ENCODE measurements around the gene FDX1. TPM values are rescaled to one million over a fixed set of nuclear protein-coding genes. Genes with fewer than 3 reads are reported as not detected.
A peak's percentile ranks its signal among the peaks of the same experiment; 100 is the strongest.

FDX1 gene
- total RNA-seq, 8 experiments from 2014 or later = 5.2 to 16.0 (median 8.7) TPM

GRCh38 chr11:110454609-110455008 is 24.9 kb downstream of the FDX1 start:
- no peak overlapping the region for H3K27ac ChIP-seq
- 13 to 100% (median 68%) methylated on average over 1 of the region's 1 CpG; no CpG with 5 or more reads in 4 of the 10 experiments for WGBS, 10 experiments
- ATAC-seq (replicated peaks in 6 of 8) = no peak
- in situ Hi-C loops (cut with MboI; ENCODE audit: low pct_unique_long_range_greater_than_20kb in 2 of 9, low sequenced_read_pairs in 9 of 9, unreplicated experiment in 9 of 9) = loop anchor here in 5 of 9 experiments (25.0 kb wide), 3 partner anchors 758 to 983 kb away; partner anchors contain the start of gene POU2AF2 (in 4 of the 5)
- H3K4me1 ChIP-seq (replicated peaks in 1 of 2) = no peaks in the 10 kb centered on the region
- H3K4me3 ChIP-seq = no peak overlapping the region

- in situ Hi-C loops (cut with MboI; ENCODE audit: low pct_unique_long_range_greater_than_20kb in 2 of 9, low sequenced_read_pairs in 9 of 9, unreplicated experiment in 9 of 9) = loop anchor here in 5 of 9 experiments (25.0 kb wide), 3 partner anchors 757 to 982 kb away; partner anchors contain the start of gene POU2AF2 (in 4 of the 5)
- no peaks in the 10 kb centered on the region for H3K4me1 ChIP-seq (replicated peaks in 1 of 2)
- H3K4me3 ChIP-seq = no peak overlapping the region
- no peak for ATAC-seq (replicated peaks in 6 of 8)
- whole genome bisulfite sequencing, 10 experiments = 63 to 95% (median 87%) methylated on average over 2 to 6 of the region's 6 CpGs; no CpG with 5 or more reads in 1 of the 10 experiments
- H3K27ac ChIP-seq = no peak overlapping the region
Observed at GRCh38 chr11:110455718-110456117, 26.0 kb downstream of the FDX1 start.

- Histone ChIP-seq H3K4me1 (replicated peaks in 1 of 2) (no peaks in the 10 kb centered on the region), H3K27ac (no peak overlapping the region), H3K4me3 (no peak overlapping the region)
- in situ Hi-C loops (cut with MboI; ENCODE audit: low pct_unique_long_range_greater_than_20kb in 2 of 9, low sequenced_read_pairs in 9 of 9, unreplicated experiment in 9 of 9) = loop anchor here in 5 of 9 experiments (25.0 kb wide), 3 partner anchors 749 to 974 kb away; partner anchors contain the start of gene POU2AF2 (in 4 of the 5)
- peak; percentile 76 to 99 (median 95) for ATAC-seq (replicated peaks in 6 of 8)
- WGBS, 10 experiments = 10 to 100% (median 52%) methylated on average over 1 to 6 of the region's 6 CpGs; no CpG with 5 or more reads in 3 of the 10 experiments
Observed at GRCh38 chr11:110463153-110463552, 33.4 kb downstream of the FDX1 start.

DNA sequence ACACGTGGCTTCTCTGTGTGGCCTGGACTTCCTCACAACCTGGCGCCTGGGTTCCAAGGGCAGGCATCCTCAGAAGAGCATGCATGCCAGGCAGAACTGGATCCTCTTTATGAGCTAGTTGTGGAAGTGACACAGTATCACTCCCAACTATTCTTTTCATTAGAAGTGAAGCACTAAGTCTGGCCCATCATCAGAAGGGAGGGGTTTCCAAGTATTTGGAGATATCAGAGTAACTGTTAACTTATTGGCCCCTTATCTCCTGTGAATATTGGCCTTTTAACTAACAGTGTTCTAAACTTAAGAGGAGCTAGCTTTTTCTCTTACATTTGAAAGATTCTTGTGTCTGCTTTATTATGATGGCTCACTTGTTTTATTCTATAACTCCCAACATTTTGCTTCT is 35.5 kb downstream of the FDX1 start:
- in situ Hi-C loops (cut with MboI; ENCODE audit: low pct_unique_long_range_greater_than_20kb in 2 of 9, low sequenced_read_pairs in 9 of 9, unreplicated experiment in 9 of 9) = loop anchor here in 5 of 9 experiments (25.0 kb wide), 3 partner anchors 747 to 972 kb away; partner anchors contain the start of gene POU2AF2 (in 4 of the 5)
- Histone ChIP-seq H3K27ac (no peak overlapping the region), H3K4me1 (replicated peaks in 1 of 2) (no peaks in the 10 kb centered on the region), H3K4me3 (no peak overlapping the region)
- no peak for ATAC-seq (replicated peaks in 6 of 8)
- WGBS, 10 experiments = 83 to 100% (median 100%) methylated on average over 1 to 2 of the region's 2 CpGs; no CpG with 5 or more reads in 5 of the 10 experiments

- Histone ChIP-seq H3K27ac (no peak overlapping the region), H3K4me1 (replicated peaks in 1 of 2) (no peaks in the 10 kb centered on the region), H3K4me3 (no peak overlapping the region)
- in situ Hi-C loops (cut with MboI; ENCODE audit: low pct_unique_long_range_greater_than_20kb in 2 of 9, low sequenced_read_pairs in 9 of 9, unreplicated experiment in 9 of 9) = loop anchor here in 5 of 9 experiments (25.0 kb wide), 3 partner anchors 745 to 970 kb away; partner anchors contain the start of gene POU2AF2 (in 4 of the 5)
- ATAC-seq (replicated peaks in 6 of 8) = no peak
- WGBS, 10 experiments = 85 to 100% (median 100%) methylated on average over 1 to 3 of the region's 3 CpGs; no CpG with 5 or more reads in 2 of the 10 experiments
Observed at GRCh38 chr11:110467556-110467955, 37.8 kb downstream of the FDX1 start.

- no peak overlapping the region for H3K4me3 ChIP-seq
- ATAC-seq (replicated peaks in 6 of 8) = no peak
- 89 to 100% (median 100%) methylated on average over 1 to 4 of the region's 4 CpGs for WGBS, 10 experiments
- H3K4me1 ChIP-seq (replicated peaks in 1 of 2) = no peaks in the 10 kb centered on the region
- H3K27ac ChIP-seq = no peak overlapping the region
- in situ Hi-C loops (cut with MboI; ENCODE audit: low pct_unique_long_range_greater_than_20kb in 2 of 9, low sequenced_read_pairs in 9 of 9, unreplicated experiment in 9 of 9) = loop anchor here in 5 of 9 experiments (25.0 kb wide), 3 partner anchors 744 to 969 kb away; partner anchors contain the start of gene POU2AF2 (in 4 of the 5)
Observed at GRCh38 chr11:110468121-110468520, 38.4 kb downstream of the FDX1 start.

DNA sequence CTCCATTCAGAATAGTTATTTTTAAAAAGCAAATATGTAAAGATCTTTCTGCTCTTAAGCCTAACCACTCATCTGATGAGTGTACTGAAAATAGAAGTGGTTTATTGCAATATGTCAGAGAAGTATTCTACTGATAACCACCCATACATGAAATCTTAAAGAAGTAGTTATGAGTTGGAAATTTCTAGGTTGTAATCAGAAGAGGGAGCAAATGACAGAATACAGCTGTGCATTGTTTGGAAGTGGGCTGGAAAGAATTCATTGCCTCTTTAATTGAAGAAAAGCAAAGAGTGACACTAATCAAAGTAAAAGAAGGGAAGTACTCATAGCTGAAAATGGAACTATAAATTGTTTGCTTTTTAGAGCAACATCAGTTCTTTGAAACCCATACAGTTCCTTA is 39.4 kb downstream of the FDX1 start:
- Histone ChIP-seq H3K4me3 (no peak overlapping the region), H3K27ac (no peak overlapping the region), H3K4me1 (replicated peaks in 1 of 2) (no peaks in the 10 kb centered on the region)
- in situ Hi-C loops (cut with MboI; ENCODE audit: low pct_unique_long_range_greater_than_20kb in 2 of 9, low sequenced_read_pairs in 9 of 9, unreplicated experiment in 9 of 9) = loop anchor here in 5 of 9 experiments (25.0 kb wide), 3 partner anchors 743 to 968 kb away; partner anchors contain the start of gene POU2AF2 (in 4 of the 5)
- ATAC-seq (replicated peaks in 6 of 8) = no peak

DNA sequence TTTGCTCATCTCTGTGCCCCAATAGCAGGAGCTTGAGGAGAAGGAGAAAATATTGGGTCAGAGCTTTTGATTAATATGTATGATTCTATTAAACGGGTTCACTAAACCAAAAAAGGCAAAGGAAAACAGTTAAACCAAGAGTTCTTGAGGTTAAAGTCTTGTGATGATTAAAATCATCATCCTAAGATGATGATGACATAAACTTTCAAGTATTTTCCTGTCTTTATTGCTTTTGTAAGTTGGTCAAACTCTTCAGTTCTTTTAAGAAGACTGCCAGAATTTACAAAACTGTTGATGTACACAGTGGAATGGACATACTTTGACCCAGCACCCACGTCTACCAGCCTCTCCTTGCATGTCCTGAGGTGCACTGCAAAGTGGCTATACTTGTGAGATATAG is 41.0 kb downstream of the FDX1 start:
- in situ Hi-C loops (cut with MboI; ENCODE audit: low pct_unique_long_range_greater_than_20kb in 2 of 9, low sequenced_read_pairs in 9 of 9, unreplicated experiment in 9 of 9) = loop anchor here in 5 of 9 experiments (25.0 kb wide), 3 partner anchors 742 to 967 kb away; partner anchors contain the start of gene POU2AF2 (in 4 of the 5)
- Histone ChIP-seq H3K4me3 (no peak overlapping the region), H3K4me1 (replicated peaks in 1 of 2) (no peaks in the 10 kb centered on the region), H3K27ac (no peak overlapping the region)
- 17 to 100% (median 88%) methylated on average over 1 to 2 of the region's 2 CpGs; no CpG with 5 or more reads in 2 of the 10 experiments for WGBS, 10 experiments
- no peak for ATAC-seq (replicated peaks in 6 of 8)

DNA sequence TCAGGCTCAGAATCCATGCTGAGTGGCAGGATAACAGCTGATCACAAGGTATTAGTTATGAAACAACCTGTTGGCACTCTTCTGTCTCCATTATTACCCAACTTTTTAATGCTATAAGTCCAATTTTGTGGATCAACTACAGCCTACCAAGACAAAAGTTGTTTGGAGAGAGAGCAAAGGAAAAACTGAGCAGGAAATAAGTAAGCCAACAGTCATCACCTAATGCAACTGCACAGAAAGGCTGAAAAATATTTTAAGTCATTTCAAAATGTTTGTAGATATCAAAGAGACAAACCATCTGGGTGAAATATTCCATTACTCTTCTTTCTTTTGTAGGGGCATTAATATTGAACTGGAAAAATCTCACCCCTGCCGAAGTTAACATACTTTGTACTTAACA is 41.6 kb downstream of the FDX1 start:
- no peak for ATAC-seq (replicated peaks in 6 of 8)
- in situ Hi-C loops (cut with MboI; ENCODE audit: low pct_unique_long_range_greater_than_20kb in 2 of 9, low sequenced_read_pairs in 9 of 9, unreplicated experiment in 9 of 9) = loop anchor here in 5 of 9 experiments (25.0 kb wide), 3 partner anchors 741 to 966 kb away; partner anchors contain the start of gene POU2AF2 (in 4 of the 5)
- H3K4me1 ChIP-seq (replicated peaks in 1 of 2) = no peaks in the 10 kb centered on the region
- WGBS, 10 experiments = 0 to 88% (median 80%) methylated on average over 1 of the region's 1 CpG; no CpG with 5 or more reads in 5 of the 10 experiments
- H3K4me3 ChIP-seq = no peak overlapping the region
- H3K27ac ChIP-seq = no peak overlapping the region

DNA sequence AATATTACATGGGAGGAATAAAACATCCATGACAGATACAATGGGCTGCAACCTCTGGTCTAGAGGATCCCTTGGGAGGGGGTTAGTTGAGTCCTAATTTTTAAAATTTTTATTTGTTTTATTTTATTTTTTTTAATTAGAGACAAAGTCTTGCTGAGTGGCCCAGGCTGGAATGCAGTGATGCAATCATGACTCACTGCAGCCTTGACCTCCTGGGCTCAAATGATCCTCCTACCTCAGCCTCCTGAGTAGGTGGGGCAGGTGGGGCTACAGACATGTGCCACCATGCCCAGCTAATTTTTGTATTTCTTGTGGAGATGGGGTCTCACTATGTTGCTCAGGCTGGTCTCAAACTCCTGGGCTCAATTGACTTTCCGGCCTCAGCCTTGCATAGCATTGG is 43.1 kb downstream of the FDX1 start:
- 80 to 100% (median 100%) methylated on average over 1 of the region's 1 CpG; no CpG with 5 or more reads in 6 of the 10 experiments for WGBS, 10 experiments
- Histone ChIP-seq H3K4me3 (no peak overlapping the region), H3K27ac (no peak overlapping the region), H3K4me1 (replicated peaks in 1 of 2) (no peaks in the 10 kb centered on the region)
- in situ Hi-C loops (cut with MboI; ENCODE audit: low pct_unique_long_range_greater_than_20kb in 2 of 9, low sequenced_read_pairs in 9 of 9, unreplicated experiment in 9 of 9) = loop anchor here in 5 of 9 experiments (25.0 kb wide), 3 partner anchors 739 to 964 kb away; partner anchors contain the start of gene POU2AF2 (in 4 of the 5)
- ATAC-seq (replicated peaks in 6 of 8) = no peak

DNA sequence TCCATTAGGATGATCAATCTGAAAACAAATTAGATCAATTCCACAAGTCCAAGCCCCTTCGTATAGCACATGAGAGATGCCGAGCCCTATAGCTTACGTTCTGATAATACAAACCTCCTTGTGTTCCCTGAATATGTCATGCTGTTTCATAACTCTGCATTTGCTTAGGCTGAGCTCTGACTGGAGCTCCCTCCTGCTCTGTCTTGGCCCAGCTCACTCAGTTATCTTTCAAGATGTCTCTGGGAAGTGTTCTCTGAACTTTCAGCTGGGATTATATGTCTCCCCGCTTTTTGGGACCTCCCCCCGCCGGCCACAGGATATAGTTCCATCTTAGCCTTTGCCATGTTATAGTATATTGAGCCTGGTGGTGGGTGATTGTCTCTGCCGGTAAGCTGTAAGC is 44.0 kb downstream of the FDX1 start:
- in situ Hi-C loops (cut with MboI; ENCODE audit: low pct_unique_long_range_greater_than_20kb in 2 of 9, low sequenced_read_pairs in 9 of 9, unreplicated experiment in 9 of 9) = loop anchor here in 5 of 9 experiments (25.0 kb wide), 3 partner anchors 739 to 964 kb away; partner anchors contain the start of gene POU2AF2 (in 4 of the 5)
- H3K27ac ChIP-seq = no peak overlapping the region
- ATAC-seq (replicated peaks in 6 of 8) = no peak
- no peak overlapping the region for H3K4me3 ChIP-seq
- WGBS, 10 experiments = 71 to 100% (median 89%) methylated on average over 2 to 7 of the region's 7 CpGs; no CpG with 5 or more reads in 2 of the 10 experiments
- no peaks in the 10 kb centered on the region for H3K4me1 ChIP-seq (replicated peaks in 1 of 2)

DNA sequence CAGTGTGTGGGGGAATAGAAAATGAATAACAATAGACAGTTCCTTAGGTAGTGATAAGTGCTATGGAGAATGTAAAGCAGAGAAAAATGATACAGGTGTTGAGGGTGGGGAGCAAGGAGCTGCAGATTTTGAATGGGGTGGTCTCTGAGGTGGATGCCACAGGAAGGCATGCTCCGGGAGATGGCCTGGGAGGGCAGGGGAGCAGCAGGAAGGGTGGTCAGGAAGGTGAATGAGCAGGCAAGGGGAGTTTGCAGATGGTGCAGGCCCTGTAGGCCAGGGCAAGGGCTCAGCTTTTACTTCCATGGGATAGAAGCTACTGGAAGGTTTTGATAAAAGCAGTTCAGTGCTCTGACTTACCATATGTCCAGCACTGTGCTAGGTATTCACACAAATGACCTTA is 44.8 kb downstream of the FDX1 start:
- Histone ChIP-seq H3K27ac (no peak overlapping the region), H3K4me1 (replicated peaks in 1 of 2) (no peaks in the 10 kb centered on the region), H3K4me3 (no peak overlapping the region)
- in situ Hi-C loops (cut with MboI; ENCODE audit: low pct_unique_long_range_greater_than_20kb in 2 of 9, low sequenced_read_pairs in 9 of 9, unreplicated experiment in 9 of 9) = loop anchor here in 5 of 9 experiments (25.0 kb wide), 3 partner anchors 738 to 963 kb away; partner anchors contain the start of gene POU2AF2 (in 4 of the 5)
- 67 to 100% (median 82%) methylated on average over 1 of the region's 1 CpG; no CpG with 5 or more reads in 6 of the 10 experiments for WGBS, 10 experiments
- ATAC-seq (replicated peaks in 6 of 8) = no peak

- Histone ChIP-seq H3K27ac (no peak overlapping the region), H3K4me3 (no peak overlapping the region), H3K4me1 (replicated peaks in 1 of 2) (no peaks in the 10 kb centered on the region)
- WGBS, 10 experiments = 17 to 100% (median 78%) methylated on average over 1 of the region's 1 CpG; no CpG with 5 or more reads in 3 of the 10 experiments
- in situ Hi-C loops (cut with MboI; ENCODE audit: low pct_unique_long_range_greater_than_20kb in 2 of 9, low sequenced_read_pairs in 9 of 9, unreplicated experiment in 9 of 9) = no loop called here
- no peak for ATAC-seq (replicated peaks in 6 of 8)
Observed at GRCh38 chr11:110475671-110476070, 45.9 kb downstream of the FDX1 start.
